Panc1 (cell line): Measurements from ENCODE around the gene AADACL2.

Experiments used
- SIN3A ChIP-seq: IDR thresholded peaks from 2 replicates; pipeline ENCODE4 v1.6.1; 2012; ENCODE audit warnings: low read depth, mild to moderate bottlenecking, low read length, moderate library complexity, borderline replicate concordance; ENCODE audit not compliant: insufficient read depth
- TF ChIP-seq, protein P1 (sequence below): fragments of 450-650 bp; IDR thresholded peaks from 2 replicates; pipeline ENCODE4 v1.5.1; 2017; ENCODE audit warnings: mild to moderate bottlenecking

GRCh38 chr3:151684094-151684493 is 49.6 kb upstream of the AADACL2 start:
- TF ChIP-seq, protein P1, sequence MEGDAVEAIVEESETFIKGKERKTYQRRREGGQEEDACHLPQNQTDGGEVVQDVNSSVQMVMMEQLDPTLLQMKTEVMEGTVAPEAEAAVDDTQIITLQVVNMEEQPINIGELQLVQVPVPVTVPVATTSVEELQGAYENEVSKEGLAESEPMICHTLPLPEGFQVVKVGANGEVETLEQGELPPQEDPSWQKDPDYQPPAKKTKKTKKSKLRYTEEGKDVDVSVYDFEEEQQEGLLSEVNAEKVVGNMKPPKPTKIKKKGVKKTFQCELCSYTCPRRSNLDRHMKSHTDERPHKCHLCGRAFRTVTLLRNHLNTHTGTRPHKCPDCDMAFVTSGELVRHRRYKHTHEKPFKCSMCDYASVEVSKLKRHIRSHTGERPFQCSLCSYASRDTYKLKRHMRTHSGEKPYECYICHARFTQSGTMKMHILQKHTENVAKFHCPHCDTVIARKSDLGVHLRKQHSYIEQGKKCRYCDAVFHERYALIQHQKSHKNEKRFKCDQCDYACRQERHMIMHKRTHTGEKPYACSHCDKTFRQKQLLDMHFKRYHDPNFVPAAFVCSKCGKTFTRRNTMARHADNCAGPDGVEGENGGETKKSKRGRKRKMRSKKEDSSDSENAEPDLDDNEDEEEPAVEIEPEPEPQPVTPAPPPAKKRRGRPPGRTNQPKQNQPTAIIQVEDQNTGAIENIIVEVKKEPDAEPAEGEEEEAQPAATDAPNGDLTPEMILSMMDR: no peak
- TF ChIP-seq SIN3A: no peak
